ENCODE results near the gene EZH2.

Gene EZH2

GRCh38 chr7:148863324-148863723, 20.8 kb downstream of the EZH2 start:
- ATAC-seq (ENCODE audit: insufficient read depth, low read depth) (no peak), DNase-seq (no peak)
- Histone ChIP-seq H3K4me1 (ENCODE audit: insufficient read depth, low read length) (no peaks in the 10 kb centered on the region), H4K20me1 (ENCODE audit: insufficient read depth, low read length) (peaks cover 89% of the 10 kb centered on the region), H3K36me3 (ENCODE audit: insufficient read depth, low read length) (peaks cover 7% of the 10 kb centered on the region; the same call in 1 of the 2 replicates), H3K27ac (ENCODE audit: low read length) (no peak overlapping the region), H3K79me2 (ENCODE audit: insufficient read depth, low read length) (peaks cover 99% of the 10 kb centered on the region), H3K4me2 (ENCODE audit: insufficient read depth, low read length) (no peak overlapping the region), H3K4me3 (ENCODE audit: low read depth in 1 of 2, low read length in 2 of 2) (no peak overlapping the region), H3K9ac (ENCODE audit: low read depth, low read length) (no peak overlapping the region), H2AFZ (ENCODE audit: low read depth, low read length) (no peak overlapping the region), H3K9me3 (ENCODE audit: insufficient read depth, low read length, severe bottlenecking) (no peaks in the 10 kb centered on the region), H3K27me3 (ENCODE audit: insufficient read depth, low read length, poor library complexity) (no peaks in the 10 kb centered on the region)
- no peak for TF ChIP-seq EZH2 (IDR thresholded peaks at IDR 0.05; ENCODE audit: borderline replicate concordance, low read depth, low read length, severe bottlenecking)
- TF ChIP-seq, protein P1, sequence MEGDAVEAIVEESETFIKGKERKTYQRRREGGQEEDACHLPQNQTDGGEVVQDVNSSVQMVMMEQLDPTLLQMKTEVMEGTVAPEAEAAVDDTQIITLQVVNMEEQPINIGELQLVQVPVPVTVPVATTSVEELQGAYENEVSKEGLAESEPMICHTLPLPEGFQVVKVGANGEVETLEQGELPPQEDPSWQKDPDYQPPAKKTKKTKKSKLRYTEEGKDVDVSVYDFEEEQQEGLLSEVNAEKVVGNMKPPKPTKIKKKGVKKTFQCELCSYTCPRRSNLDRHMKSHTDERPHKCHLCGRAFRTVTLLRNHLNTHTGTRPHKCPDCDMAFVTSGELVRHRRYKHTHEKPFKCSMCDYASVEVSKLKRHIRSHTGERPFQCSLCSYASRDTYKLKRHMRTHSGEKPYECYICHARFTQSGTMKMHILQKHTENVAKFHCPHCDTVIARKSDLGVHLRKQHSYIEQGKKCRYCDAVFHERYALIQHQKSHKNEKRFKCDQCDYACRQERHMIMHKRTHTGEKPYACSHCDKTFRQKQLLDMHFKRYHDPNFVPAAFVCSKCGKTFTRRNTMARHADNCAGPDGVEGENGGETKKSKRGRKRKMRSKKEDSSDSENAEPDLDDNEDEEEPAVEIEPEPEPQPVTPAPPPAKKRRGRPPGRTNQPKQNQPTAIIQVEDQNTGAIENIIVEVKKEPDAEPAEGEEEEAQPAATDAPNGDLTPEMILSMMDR (IDR thresholded peaks at IDR 0.05; ENCODE audit: borderline replicate concordance, extremely low read depth, low read length, poor library complexity, severe bottlenecking), result no peak

DNA sequence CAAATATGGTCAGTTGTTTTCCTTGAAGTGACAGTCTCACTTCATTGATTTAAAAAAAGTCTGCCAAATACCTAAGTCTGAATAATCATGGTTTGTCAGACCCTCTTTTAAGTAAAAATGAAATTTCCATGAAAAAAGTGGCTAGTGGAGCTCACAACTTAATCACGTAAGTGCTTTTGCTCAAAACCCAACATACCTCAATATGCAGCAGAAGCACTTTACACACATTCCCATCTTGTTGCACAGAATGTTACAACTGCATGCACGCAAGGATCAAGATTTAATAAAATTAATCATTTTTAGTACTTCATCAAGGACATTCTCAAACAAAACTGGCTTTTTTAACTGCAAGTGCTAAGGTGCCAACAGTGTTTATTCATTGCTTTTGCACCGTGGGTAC, 21.6 kb downstream of the EZH2 start:
- Histone ChIP-seq H3K4me1 (ENCODE audit: insufficient read depth, low read length) (no peaks in the 10 kb centered on the region), H3K27me3 (ENCODE audit: insufficient read depth, low read length, poor library complexity) (no peaks in the 10 kb centered on the region), H2AFZ (ENCODE audit: low read depth, low read length) (no peak overlapping the region), H3K9ac (ENCODE audit: low read depth, low read length) (no peak overlapping the region), H3K9me3 (ENCODE audit: insufficient read depth, low read length, severe bottlenecking) (no peaks in the 10 kb centered on the region), H3K27ac (ENCODE audit: low read length) (no peak overlapping the region), H3K79me2 (ENCODE audit: insufficient read depth, low read length) (peaks cover 99% of the 10 kb centered on the region), H3K4me2 (ENCODE audit: insufficient read depth, low read length) (no peak overlapping the region), H4K20me1 (ENCODE audit: insufficient read depth, low read length) (peaks cover 82% of the 10 kb centered on the region), H3K4me3 (ENCODE audit: low read depth in 1 of 2, low read length in 2 of 2) (no peak overlapping the region), H3K36me3 (ENCODE audit: insufficient read depth, low read length) (no peaks in the 10 kb centered on the region)
- no peak for DNase-seq
- TF ChIP-seq, protein P1 (IDR thresholded peaks at IDR 0.05; ENCODE audit: borderline replicate concordance, extremely low read depth, low read length, poor library complexity, severe bottlenecking), result no peak
- TF ChIP-seq EZH2 (IDR thresholded peaks at IDR 0.05; ENCODE audit: borderline replicate concordance, low read depth, low read length, severe bottlenecking), result no peak
- ATAC-seq (ENCODE audit: insufficient read depth, low read depth), result no peak

DNA sequence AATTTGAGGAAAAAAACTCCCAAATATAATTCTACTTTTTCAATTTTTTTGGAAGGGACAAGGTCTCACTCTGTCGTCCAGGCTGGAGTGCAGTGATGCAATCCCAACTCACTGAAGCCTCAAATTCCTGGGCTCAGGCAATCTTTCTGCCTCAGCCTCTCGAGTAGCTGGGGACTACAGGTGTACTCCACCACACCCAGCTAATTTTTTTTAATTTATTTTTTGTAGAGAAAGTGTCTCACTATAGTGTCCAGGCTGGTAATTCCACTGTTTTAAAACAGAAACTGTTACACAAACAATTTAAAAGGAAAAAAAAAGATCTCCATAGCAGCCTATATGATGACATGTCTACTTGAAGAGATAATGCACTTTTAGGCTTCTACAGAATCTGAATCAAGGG, 25.6 kb downstream of the EZH2 start:
- Histone ChIP-seq H4K20me1 (ENCODE audit: insufficient read depth, low read length) (peaks cover 85% of the 10 kb centered on the region), H3K36me3 (ENCODE audit: insufficient read depth, low read length) (peaks cover 6% of the 10 kb centered on the region; the same call in 1 of the 2 replicates), H3K9me3 (ENCODE audit: insufficient read depth, low read length, severe bottlenecking) (no peaks in the 10 kb centered on the region), H2AFZ (ENCODE audit: low read depth, low read length) (no peak overlapping the region), H3K4me1 (ENCODE audit: insufficient read depth, low read length) (peaks cover 3% of the 10 kb centered on the region; the same call in 1 of the 2 replicates), H3K27me3 (ENCODE audit: insufficient read depth, low read length, poor library complexity) (no peaks in the 10 kb centered on the region), H3K27ac (ENCODE audit: low read length) (no peak overlapping the region), H3K4me3 (ENCODE audit: low read depth in 1 of 2, low read length in 2 of 2) (no peak overlapping the region), H3K79me2 (ENCODE audit: insufficient read depth, low read length) (peaks cover 99% of the 10 kb centered on the region), H3K9ac (ENCODE audit: low read depth, low read length) (no peak overlapping the region), H3K4me2 (ENCODE audit: insufficient read depth, low read length) (no peak overlapping the region)
- ATAC-seq (ENCODE audit: insufficient read depth, low read depth) (no peak), DNase-seq (no peak)
- TF ChIP-seq, protein P1 (IDR thresholded peaks at IDR 0.05; ENCODE audit: borderline replicate concordance, extremely low read depth, low read length, poor library complexity, severe bottlenecking), result no peak
- TF ChIP-seq EZH2 (IDR thresholded peaks at IDR 0.05; ENCODE audit: borderline replicate concordance, low read depth, low read length, severe bottlenecking), result no peak

GRCh38 chr7:148856891-148857290, 27.2 kb downstream of the EZH2 start:
- Histone ChIP-seq H3K9ac (ENCODE audit: low read depth, low read length) (no peak overlapping the region), H3K36me3 (ENCODE audit: insufficient read depth, low read length) (peaks cover 6% of the 10 kb centered on the region; the same call in 1 of the 2 replicates), H4K20me1 (ENCODE audit: insufficient read depth, low read length) (peaks cover 90% of the 10 kb centered on the region), H3K4me1 (ENCODE audit: insufficient read depth, low read length) (peaks cover 3% of the 10 kb centered on the region; the same call in 1 of the 2 replicates), H2AFZ (ENCODE audit: low read depth, low read length) (no peak overlapping the region), H3K27ac (ENCODE audit: low read length) (no peak overlapping the region), H3K4me2 (ENCODE audit: insufficient read depth, low read length) (no peak overlapping the region), H3K4me3 (ENCODE audit: low read depth in 1 of 2, low read length in 2 of 2) (no peak overlapping the region), H3K79me2 (ENCODE audit: insufficient read depth, low read length) (peaks cover 99% of the 10 kb centered on the region), H3K27me3 (ENCODE audit: insufficient read depth, low read length, poor library complexity) (no peaks in the 10 kb centered on the region), H3K9me3 (ENCODE audit: insufficient read depth, low read length, severe bottlenecking) (no peaks in the 10 kb centered on the region)
- ATAC-seq (ENCODE audit: insufficient read depth, low read depth) (no peak; the same call in 2 of the 3 replicates), DNase-seq (no peak)
- TF ChIP-seq EZH2 (IDR thresholded peaks at IDR 0.05; ENCODE audit: borderline replicate concordance, low read depth, low read length, severe bottlenecking), result no peak
- TF ChIP-seq, protein P1 (IDR thresholded peaks at IDR 0.05; ENCODE audit: borderline replicate concordance, extremely low read depth, low read length, poor library complexity, severe bottlenecking), result no peak

Data from DND-41 (cell line).